Putamen (tissue), 1 donor: ENCODE measurements around the gene FAM120A.

Experiments used
- DNase-seq: peaks from one replicate; pipeline ENCODE4 v3.0.0-alpha.2; 2016; ENCODE audit warnings: low spot score

FAM120A gene

DNA sequence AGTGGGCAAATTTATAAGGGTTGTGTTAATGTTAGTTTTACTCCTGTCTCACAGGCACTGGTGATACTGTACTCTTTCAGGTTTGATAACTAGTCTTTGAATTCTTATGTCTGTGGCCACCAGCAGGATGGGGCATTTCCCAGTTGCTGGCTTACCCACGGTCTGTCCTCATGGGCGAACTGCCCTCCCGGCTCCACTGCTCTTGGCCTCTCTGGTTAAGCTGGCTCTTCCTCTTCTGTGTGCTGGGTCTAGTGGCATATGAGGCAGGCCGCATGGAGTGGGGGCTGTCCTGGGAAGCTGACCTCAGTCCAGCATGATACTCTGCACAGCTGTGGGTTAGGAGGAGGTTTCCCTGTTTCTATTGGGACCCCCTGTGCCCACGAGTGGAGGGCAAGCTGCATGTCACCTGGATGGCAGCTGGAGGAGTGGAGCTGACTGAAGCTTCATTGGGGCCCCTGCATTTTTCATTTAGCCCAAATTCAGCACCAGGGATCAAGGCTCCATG lies 144.4 kb downstream of the FAM120A start:
- DNase-seq: no peak

DNA sequence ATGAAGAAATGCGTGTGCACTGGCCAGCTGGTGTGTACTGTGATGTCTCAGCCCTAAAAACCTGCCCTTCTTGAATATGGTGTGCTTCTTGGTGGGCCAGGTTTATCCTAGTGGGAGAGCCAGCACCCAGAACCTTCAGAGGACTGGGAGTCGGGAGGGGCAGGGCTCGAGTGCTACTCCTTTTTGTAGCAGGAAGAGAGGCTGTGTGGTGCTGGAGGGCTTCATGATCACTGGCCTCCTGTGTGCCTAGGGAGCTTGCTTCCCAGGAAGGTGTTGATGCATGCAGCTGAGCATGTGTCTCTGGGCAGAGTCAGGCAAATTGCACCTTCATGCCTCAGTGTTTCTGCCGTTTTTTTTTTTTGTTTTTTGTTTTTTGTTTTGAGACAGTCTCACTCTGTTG lies 144.9 kb downstream of the FAM120A start:
- no peak for DNase-seq

DNA sequence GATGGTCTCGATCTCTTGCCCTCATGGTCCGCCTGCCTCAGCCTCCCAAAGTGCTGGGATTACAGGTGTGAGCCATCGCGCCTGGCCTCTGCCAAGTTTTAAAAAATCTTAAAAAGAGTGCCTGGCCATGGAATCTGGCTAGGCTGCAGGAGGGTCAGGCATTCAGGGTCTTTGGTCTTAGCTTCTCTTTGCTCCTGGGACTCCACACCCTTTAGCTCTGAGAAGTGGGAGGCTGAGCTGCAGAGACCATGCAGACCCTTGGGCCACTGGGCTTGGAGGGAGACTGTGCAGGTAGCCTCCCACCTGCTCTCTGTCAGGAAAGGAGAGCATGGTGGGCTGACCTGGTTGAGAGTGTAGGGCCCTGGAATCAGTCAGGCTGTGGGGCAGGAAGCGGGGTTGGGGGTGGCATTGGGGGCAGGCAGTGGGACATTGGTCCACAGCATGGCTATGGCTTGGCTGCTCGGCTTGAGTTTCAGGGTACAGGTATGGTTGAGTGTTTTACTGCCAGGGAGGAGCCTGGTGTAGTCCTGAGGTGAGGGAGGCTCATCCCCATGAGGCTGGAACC lies 145.7 kb downstream of the FAM120A start:
- DNase-seq: no peak

DNA sequence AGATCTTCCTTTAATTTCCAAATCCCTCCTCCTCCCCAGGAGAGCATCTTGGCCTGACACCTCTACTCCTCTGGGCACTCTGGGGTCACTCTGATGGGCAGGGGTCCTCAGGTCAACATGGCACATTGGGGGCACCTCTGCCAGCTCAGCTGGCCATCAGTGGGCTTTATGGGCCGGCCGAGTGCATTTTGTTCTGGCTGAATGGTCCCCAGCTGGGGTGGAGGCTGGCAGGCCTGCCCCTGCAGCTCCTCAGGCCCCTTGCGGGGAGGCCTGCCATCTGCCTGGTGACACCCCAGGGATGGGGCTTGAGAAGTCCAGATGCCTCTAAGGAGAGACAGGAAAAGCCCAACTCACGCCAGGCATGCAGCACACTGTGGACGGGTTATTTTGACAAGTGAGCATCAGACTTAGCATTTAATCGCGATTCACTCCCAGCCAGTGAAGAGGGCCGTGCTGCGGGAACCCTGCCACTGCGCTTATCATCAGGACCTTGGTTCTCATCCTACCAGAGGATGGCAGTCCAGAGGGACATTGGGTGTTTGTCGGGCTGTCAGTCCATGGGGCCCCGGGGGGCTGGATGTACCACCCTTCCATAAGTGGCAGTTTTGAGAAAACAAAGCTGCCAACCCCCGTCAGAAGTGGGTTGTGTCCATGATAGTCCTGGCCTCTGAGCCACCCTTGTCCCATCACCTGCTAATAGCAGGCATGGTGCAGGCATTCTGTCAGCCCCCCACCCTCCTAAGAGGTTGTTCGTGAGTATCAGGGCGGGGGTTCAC lies 146.6 kb downstream of the FAM120A start:
- DNase-seq: no peak

DNA sequence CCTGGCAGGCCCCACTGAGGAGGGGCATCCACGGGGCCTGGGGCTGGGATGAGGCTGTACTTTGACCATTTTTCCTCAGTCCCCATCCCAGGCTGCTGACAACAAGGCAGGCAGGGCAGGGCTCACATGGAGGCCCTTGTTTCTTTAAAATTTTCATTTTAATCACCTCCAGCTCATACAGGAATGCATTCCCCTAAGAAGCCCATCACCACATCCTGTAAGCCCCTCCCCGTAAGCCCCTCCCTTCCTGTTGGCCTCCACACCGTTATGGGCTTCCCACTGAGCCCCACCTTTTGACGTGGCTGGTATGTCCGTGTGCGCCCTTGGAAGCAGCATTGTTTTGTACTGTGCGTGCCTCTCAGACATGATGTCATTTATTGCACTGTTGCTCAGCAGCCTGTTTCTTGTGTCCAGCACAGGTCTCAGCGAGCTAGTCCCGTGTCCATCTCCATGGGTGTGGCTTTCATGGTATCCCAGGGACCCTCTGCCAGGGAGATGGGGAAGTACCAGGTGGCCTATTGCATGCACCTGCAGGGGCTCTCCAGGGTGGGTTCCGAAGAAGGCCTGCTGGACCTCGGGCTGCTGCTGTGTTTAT lies 147.3 kb downstream of the FAM120A start:
- no peak for DNase-seq

DNA sequence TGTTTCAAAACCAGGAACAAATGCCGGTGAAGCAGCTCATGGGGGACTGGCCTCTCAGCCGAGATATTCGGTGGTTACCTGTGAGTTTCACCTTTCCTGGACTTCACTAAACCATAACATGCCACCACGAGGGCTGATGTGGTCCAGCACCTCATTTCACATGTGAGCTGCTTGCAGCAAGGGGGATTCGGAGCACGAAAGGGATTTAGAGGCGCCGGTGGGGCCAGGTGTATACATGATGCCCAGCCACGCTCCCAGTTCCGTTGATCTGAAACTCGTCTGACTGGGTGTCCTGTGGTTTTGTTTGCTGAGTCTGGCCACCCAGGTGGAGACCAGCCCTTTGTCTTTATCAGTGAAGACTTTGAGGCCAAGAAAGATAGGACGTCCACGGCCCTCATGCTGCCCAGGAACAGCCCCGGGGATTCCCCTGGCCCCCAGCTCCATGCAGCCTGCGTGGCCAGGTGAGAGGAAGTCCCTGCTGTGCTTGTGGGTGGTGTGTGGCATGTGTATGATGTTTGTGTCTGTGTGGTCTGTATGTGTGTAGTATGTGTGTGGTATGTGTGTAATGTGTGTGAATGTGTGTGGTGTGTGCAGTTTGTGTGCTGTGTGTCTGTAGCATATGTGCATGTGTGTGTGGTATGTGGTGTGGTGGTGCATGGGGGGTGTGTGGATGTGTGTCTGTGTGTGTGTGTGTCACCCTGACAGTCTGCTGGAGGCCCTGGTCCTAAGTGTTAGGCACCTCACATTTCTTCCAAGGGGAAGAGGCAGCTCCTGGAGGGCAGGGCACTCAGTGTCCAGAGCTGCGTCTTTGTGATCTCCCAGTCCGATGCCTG lies 148.3 kb downstream of the FAM120A start:
- no peak for DNase-seq

DNA sequence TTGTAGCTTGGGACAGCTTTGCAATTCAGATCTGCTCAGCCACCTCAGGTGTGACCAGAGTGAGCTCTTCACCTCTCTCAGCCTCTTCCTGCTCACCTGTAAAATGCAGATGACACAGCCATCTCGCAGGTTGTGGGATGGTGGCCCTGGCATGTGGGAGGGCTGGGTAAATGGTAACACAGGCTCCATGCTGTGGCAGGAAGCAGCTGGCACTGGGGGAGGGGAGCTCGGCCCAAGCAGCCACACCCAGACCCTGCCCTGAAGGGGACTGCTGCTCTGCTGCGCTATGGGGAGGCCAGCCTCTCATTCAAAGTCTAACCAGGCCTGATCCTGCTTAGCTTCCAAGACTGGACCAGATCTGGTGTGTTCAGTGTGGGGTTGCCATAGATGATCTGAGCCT lies 149.0 kb downstream of the FAM120A start:
- no peak for DNase-seq

DNA sequence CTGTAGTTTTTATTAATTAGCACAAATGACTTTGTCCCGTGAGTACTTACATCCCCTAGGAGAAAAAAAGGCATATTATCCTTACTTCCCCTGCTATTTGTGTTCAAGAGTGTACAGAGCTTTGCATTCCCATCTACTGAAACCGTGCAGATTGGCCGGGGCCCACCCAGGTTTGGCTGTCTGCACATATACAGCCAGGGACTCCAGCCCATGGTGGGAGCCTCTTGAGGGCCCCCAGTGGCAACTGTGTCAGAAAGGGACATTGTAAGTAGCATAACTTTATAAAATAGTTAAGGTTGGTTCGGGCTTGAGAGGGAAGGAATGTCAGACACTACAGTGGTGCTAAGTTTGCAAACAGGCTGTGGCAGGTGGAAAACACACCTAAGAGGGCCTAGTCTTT lies 149.6 kb downstream of the FAM120A start:
- DNase-seq: no peak

DNA sequence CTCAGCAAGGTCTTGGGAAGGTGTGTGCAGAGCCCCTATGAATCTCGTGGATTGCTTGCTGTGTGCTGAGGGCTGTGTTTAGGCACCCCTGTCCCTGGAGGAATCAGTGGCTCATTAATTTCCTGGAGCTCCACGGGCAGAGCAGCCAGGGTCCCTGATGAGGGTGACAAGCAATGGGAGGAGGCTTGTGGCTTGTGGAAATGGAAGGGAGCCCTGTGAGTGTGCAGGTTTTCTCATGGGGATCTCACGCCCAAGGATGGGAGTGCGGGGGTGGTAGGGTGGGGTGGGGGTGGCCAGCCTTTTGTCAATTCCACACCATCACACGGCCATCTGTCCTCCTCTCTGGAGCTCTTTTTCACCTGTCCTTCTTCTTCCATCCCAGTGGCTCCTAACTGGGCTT lies 150.2 kb downstream of the FAM120A start:
- no peak for DNase-seq

DNA sequence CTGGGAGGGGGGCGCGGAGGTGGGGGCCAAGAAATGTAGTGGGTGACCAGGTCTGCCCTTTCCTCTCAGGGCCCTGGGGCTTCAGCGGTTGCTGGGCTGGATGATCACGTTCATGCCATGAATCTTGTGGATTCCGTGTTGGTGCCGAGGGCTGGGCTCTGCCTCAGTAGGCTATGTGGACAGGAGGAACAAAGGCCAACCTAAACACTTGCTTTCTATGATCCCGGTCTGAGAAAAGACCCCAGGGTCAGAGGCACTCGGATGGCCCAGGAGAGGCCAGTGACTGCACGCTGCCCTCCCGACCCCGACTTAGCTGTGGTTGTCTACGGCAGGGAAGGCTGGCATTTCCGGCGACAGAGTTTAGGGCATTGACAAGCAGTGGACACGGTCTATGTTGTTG lies 151.5 kb downstream of the FAM120A start:
- no peak for DNase-seq

DNA sequence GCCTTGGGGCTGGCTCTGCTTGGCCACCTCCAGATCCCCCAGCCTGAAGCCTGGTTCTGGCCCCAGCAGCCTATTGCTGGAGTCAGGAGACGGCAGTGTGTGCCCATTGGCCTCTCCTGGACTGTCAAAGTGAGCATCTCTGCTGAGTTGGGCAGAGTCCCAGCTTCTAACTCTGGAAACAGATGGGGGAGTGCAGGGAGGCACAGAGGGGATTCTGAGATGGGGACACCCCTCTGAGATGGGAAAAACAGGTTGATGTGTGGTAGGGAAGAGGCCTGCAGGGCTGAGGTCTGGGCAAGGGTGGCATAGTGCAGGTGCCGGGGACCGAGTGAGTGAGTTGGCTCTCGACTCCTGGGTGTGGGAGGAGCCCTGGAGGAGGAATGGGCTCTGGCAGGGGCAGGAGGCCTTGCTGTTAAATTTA lies 152.4 kb downstream of the FAM120A start:
- no peak for DNase-seq

DNA sequence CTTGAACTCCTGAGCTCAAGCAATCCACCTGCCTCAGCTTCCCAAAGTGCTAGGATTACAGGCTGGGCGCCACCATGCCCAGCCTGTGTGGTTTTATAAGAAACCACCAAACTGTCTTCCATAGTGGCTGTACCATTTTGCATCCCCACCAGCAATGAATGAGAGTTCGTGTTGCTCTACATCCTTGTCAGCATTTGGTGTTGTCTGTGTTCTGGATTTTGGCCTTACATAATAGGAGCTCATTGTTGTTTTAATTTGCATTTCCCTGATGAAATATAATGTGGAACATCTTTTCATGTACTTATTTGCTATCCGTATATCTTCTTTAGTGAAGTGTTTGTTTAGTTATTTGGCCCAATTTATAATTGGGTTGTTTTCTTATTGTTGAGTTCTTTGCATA lies 154.7 kb downstream of the FAM120A start:
- DNase-seq: no peak

DNA sequence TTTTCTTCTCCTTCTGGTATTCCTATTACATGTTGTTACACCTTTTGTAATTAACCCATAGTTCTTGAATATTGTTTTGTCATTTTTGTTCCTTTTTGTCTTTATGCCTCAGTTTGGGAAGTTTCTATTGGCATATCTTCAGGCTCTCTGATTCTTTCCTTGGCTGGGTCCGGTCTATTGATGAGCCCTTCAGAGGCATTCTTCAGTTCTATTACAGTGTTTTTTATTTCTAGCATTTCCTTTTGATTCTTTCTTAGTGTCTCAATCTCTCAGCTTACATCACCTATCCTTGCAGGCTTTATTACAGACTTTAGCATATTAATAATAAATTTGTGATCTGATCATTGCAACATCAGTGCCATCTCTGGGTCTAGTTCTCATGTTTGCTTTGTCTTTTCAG lies 158.7 kb downstream of the FAM120A start:
- no peak for DNase-seq

DNA sequence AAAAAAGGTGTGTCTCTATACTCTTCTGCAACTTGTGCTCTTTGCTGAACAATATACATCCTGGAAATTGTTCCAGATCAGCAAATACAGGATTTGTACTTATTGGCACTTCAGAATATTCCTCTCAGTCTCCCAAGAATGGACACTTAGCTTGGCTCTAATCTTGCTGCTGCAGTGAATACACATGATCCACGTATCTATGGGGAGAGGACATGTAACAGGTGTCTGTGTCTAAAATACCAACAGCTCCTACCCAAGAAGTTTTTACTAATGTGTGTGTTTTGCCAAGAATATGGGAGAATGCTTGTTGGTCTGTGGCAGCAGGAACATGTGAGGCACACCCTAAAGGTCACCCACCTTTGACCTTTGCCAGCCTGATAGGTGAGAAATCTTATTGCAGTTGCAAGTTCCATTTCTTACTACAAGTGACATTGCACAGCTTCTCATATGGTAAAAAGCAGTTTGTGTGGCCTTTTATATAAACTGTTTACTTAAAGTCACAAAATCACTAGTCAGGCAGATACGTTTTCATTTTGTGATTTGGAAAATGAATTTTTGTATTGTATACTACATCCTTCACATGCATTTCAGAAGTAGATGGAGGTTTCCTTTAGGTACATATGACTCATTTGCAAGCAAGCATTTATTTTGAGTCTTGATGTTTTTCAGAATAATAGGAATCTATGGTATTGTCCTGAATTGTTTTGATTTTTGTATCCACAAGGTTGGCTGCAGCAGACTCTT lies 160.7 kb downstream of the FAM120A start:
- DNase-seq: no peak

DNA sequence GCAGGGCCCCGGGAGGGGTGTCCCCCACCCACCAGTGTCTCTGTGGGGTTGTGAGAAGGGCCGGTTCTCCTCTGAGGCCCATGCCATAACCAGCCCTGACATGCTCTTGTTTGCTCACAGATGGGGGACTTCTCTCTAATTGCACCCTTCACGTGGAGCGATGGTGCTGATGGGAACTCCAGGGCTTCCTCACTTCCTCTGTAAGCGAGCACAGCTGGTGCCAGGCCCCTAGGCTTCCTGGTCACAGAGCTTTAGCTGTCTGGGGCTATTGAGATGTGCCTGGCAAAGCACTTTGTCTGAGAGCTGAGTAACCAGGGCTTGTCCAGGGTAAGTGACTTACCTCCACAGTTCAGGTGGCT lies 161.3 kb downstream of the FAM120A start:
- no peak for DNase-seq

DNA sequence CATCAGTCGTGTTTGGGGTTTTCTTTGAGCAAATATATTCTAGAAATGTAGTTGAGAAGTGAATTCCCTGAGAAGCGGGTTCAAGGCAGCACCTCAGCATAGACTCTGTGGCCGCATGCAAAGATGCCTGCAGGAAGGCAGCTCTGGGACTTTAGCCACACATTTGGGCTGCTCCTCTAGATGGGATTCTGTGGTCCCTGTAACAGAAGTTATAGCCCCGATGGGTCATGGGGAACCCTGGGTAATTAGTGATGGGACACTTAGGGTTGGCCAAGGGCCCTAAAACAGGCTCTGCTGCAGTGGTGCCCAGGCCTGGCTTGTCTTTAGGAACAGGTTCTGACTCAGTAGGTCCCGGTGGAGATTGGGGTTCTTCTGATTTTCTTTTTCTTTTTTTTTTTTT lies 161.7 kb downstream of the FAM120A start:
- no peak for DNase-seq

DNA sequence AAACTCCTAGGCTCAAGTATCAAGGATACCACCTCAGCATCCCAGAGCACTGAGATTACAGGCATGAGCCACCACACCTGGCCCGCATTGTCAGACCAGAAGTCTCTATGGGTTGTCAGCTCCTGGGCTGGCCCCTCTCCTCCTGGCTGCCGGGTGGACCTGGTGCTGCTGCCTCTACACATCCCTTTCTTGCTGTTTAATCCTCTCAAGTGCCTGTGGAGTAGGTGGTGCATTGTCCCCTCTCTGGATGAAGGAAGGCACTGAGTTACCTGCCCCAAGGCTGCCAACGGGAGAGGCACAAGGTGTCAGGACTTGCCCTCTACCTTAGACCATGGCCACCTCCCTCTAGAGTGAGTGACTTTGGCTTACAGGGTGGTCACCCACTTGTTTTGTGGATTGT lies 162.3 kb downstream of the FAM120A start:
- DNase-seq: no peak

DNA sequence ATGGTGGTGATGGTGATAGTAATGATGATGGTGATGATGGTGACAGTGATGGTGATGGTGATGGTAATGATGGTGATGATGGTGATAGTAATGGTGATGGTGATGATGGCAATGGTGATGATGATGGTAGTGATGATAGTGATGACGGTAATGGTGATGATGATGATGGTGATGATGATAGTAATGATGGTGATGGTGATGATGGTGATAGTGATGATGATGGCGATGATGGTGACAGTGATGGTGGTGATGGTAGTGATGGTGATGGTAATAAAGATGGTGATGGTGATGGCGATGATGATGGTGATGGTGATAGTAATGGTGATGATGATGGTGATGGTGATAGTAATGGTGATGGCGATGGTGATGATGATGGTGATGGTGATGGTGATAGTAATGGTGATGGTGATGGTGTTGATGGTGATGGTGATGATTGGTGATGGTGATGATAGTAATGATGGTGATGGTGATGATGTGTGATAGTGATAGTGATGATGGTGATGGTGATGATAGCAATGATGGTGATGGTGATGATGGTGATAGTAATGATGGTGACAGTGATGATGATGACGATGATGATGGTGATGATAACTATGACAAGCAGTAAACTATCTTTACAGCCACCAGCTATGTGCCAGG lies 163.5 kb downstream of the FAM120A start:
- no peak for DNase-seq
